ENCODE measurements around the gene KCNJ15. TPM values are rescaled to one million over a fixed set of nuclear protein-coding genes. Genes with fewer than 3 reads are reported as not detected.

KCNJ15 gene
- total and polyA plus RNA-seq, 2 of the 8 experiments (the other 6 are each of a cell fraction or from before 2014, with no cell fraction given): under 0.01 TPM; not detected in 1

GRCh38 chr21:38315122-38315521 is 58.3 kb downstream of the KCNJ15 start:
- H2AFZ ChIP-seq (ENCODE audit: low read length): no peak overlapping the region
- no peak overlapping the region for H3K56ac ChIP-seq (replicated peaks; ENCODE audit: insufficient read length, low read depth, low read length)
- FAIRE-seq (no peak), DNase-seq (ENCODE audit: low read depth in 1 of 2, low spot score in 2 of 2) (no peak)
- no peaks in the 10 kb centered on the region for H3K9me3 ChIP-seq (ENCODE audit: insufficient read depth in 2 of 2, low read depth in 1 of 2, low read length in 1 of 2)
- H3K9ac ChIP-seq (replicated peaks in 1 of 4; ENCODE audit: extremely low read depth in 1 of 4, low read depth in 3 of 4, low read length in 3 of 4): no peak overlapping the region
- no peak overlapping the region for H2BK20ac ChIP-seq (ENCODE audit: low read length)
- no peak overlapping the region for H2AK5ac ChIP-seq (ENCODE audit: low read depth, low read length)
- no peak overlapping the region for H4K8ac ChIP-seq (ENCODE audit: extremely low read depth, insufficient read depth, low read length)
- H3K23ac ChIP-seq (ENCODE audit: insufficient read length): no peak overlapping the region
- no peaks in the 10 kb centered on the region; a peak in 1 of 7 replicates for H3K27me3 ChIP-seq (replicated peaks in 1 of 4; ENCODE audit: control insufficient read depth in 3 of 4, extremely low read depth in 1 of 4, insufficient read depth in 3 of 4, low read length in 3 of 4)
- H3K27ac ChIP-seq (ENCODE audit: low read depth, low read length): no peak overlapping the region
- H3K23me2 ChIP-seq (ENCODE audit: low read depth, low read length): no peaks in the 10 kb centered on the region
- no peak overlapping the region for H4K91ac ChIP-seq (replicated peaks; ENCODE audit: insufficient read length, low read length)
- no peaks in the 10 kb centered on the region for H4K20me1 ChIP-seq (replicated peaks in 1 of 2; ENCODE audit: control insufficient read depth in 1 of 2, insufficient read depth in 2 of 2, low read length in 2 of 2)
- no peak overlapping the region for H2BK120ac ChIP-seq (replicated peaks; ENCODE audit: low read depth, low read length)
- no peak overlapping the region for H2BK12ac ChIP-seq (ENCODE audit: low read depth, low read length)
- no peak for TF ChIP-seq USF2 (IDR thresholded peaks at IDR 0.05; ENCODE audit: low read length)
- no peak for TF ChIP-seq E2F6 (IDR thresholded peaks at IDR 0.05)
- no peak for TF ChIP-seq PHF8 (conservative IDR thresholded peaks at IDR 0.05; ENCODE audit: low read depth, low read length)
- no peak for TF ChIP-seq SIRT6 (IDR thresholded peaks at IDR 0.05; ENCODE audit: low read length)
- no peak for TF ChIP-seq GABPA (IDR thresholded peaks at IDR 0.05; ENCODE audit: borderline replicate concordance, insufficient read depth, low read length)
- TF ChIP-seq BCL11A (IDR thresholded peaks at IDR 0.05; ENCODE audit: low read depth in 2 of 2, low read length in 2 of 2): no peak
- no peaks in the 10 kb centered on the region for H3K36me3 ChIP-seq (ENCODE audit: control insufficient read depth in 2 of 4, insufficient read depth in 4 of 4, low read length in 3 of 4)
- no peak overlapping the region for H4K5ac ChIP-seq (ENCODE audit: insufficient read length, low read depth, low read length)
- no peak overlapping the region for H3K14ac ChIP-seq (ENCODE audit: insufficient read length)
- CTCF ChIA-PET (ENCODE audit: partially characterized antibody): interaction anchor here (0.7 to 1.5 kb wide), 2 partner anchors 9 to 19 kb away, joined by 3 read pairs; no protein-coding TSS in a partner anchor
- no peaks in the 10 kb centered on the region for H3K79me1 ChIP-seq (ENCODE audit: low read depth, low read length)
- POLR2A ChIA-PET (ENCODE audit: partially characterized antibody): no interaction called here
- H3K79me2 ChIP-seq (ENCODE audit: control insufficient read depth in 1 of 2, insufficient read depth in 2 of 2, low read length in 2 of 2): no peaks in the 10 kb centered on the region
- H2BK5ac ChIP-seq (ENCODE audit: low read depth, low read length): no peak overlapping the region
- WGBS, 2 experiments (ENCODE audit: extremely low coverage in 1 of 2, insufficient coverage in 1 of 2, insufficient read length in 1 of 2, insufficient replicate concordance in 2 of 2, low coverage in 1 of 2, low lambda C conversion rate in 2 of 2, missing lambda C conversion rate in 1 of 2): 97% methylated on average over 2 of the region's 2 CpGs; no CpG with 5 or more reads in 1 of the 2 experiments
- no peak overlapping the region for H3K4me2 ChIP-seq (ENCODE audit: insufficient read depth in 1 of 2, low read depth in 2 of 2, low read length in 2 of 2)
- H3K4ac ChIP-seq (replicated peaks; ENCODE audit: insufficient read length, low read depth, low read length): no peak overlapping the region
- H3K18ac ChIP-seq (ENCODE audit: extremely low read depth, low read length): no peak overlapping the region
- no peak overlapping the region for H2BK15ac ChIP-seq (ENCODE audit: low read length)
- H3K4me1 ChIP-seq (replicated peaks in 1 of 4; ENCODE audit: control insufficient read depth in 3 of 4, insufficient read depth in 4 of 4, low read length in 3 of 4): no peaks in the 10 kb centered on the region
- no peak overlapping the region for H3K4me3 ChIP-seq (ENCODE audit: extremely low read depth in 1 of 4, insufficient read depth in 2 of 4, low read depth in 3 of 4, low read length in 4 of 4)

Measured in H1 (cell line).